CD14-positive monocyte (primary cell): ENCODE measurements around the gene CMTM5. TPM values are rescaled to one million over a fixed set of nuclear protein-coding genes. Genes with fewer than 3 reads are reported as not detected.
"Not testable (repeated sequence)": the region's sequence is repeated elsewhere in the genome, so short reads cannot be mapped to it uniquely, and the experiment has no call there.

Experiments
- DNase-seq, 3 donors: peaks; one replicate each; pipeline ENCODE4 v3.0.0-alpha.2; 2011 to 2022
- H2AFZ ChIP-seq: 2 replicates; pipeline ENCODE4 v1.6.0; 2012; ENCODE audit warnings: mild to moderate bottlenecking, low read depth, low read length, inconsistent platforms; ENCODE audit not compliant: insufficient read depth, poor library complexity, severe bottlenecking
- H3K27ac ChIP-seq, 2 donors: 1 replicate in 1 of 2; 2 replicates in 1 of 2; pipeline ENCODE4 v1.5.1; 2012 to 2013; ENCODE audit warnings: low read length in 2 of 2, control low read depth in 1 of 2, inconsistent platforms in 1 of 2, low read depth in 1 of 2, mild to moderate bottlenecking in 1 of 2
- H3K27me3 ChIP-seq, 2 donors: one replicate each; pipeline versions ENCODE4 v1.6.0 to v1.6.1; 2011 to 2013; ENCODE audit warnings: low read length in 2 of 2; ENCODE audit not compliant: control insufficient read depth in 2 of 2, insufficient read depth in 2 of 2
- H3K36me3 ChIP-seq, 2 donors: replicated peaks in 1 of 2; 1 replicate in 1 of 2; 2 replicates in 1 of 2; pipeline versions ENCODE4 v1.5.1 to v1.6.1; 2012 to 2013; ENCODE audit warnings: low read length in 2 of 2, control low read depth in 1 of 2, inconsistent platforms in 1 of 2, mild to moderate bottlenecking in 1 of 2; ENCODE audit not compliant: insufficient read depth in 2 of 2, control insufficient read depth in 1 of 2
- H3K4me1 ChIP-seq, 2 donors: 1 replicate in 1 of 2; 2 replicates in 1 of 2; pipeline versions ENCODE4 v1.5.1 to v1.6.1; 2012 to 2013; ENCODE audit warnings: low read length in 2 of 2, control low read depth in 1 of 2, inconsistent platforms in 1 of 2, mild to moderate bottlenecking in 1 of 2, moderate library complexity in 1 of 2; ENCODE audit not compliant: insufficient read depth in 2 of 2, control insufficient read depth in 1 of 2
- H3K4me2 ChIP-seq: replicated peaks from 2 replicates; pipeline ENCODE3; 2012; ENCODE audit warnings: low read length, moderate library complexity, mild to moderate bottlenecking; ENCODE audit not compliant: poor library complexity, severe bottlenecking; ENCODE audit errors: extremely low read depth
- H3K4me3 ChIP-seq, 3 experiments: fragments of 200-600 bp in 1 of 3; sonication (generic) in 1 of 3; replicated peaks in 1 of 3; 1 replicate in 2 of 3; 2 replicates in 1 of 3; pipeline ENCODE4 v1.5.1; 2011 to 2013; ENCODE audit warnings: low read length in 3 of 3, mild to moderate bottlenecking in 3 of 3, control low read depth in 2 of 3, low read depth in 2 of 3, inconsistent platforms in 1 of 3, moderate library complexity in 1 of 3
- H3K79me2 ChIP-seq: 2 replicates; pipeline ENCODE4 v1.6.0; 2012; ENCODE audit warnings: mild to moderate bottlenecking, control low read depth, inconsistent platforms, low read length, moderate library complexity; ENCODE audit not compliant: insufficient read depth
- H3K9ac ChIP-seq: 2 replicates; pipeline ENCODE4 v1.6.0; 2017; ENCODE audit warnings: low read length, mild to moderate bottlenecking; ENCODE audit not compliant: insufficient read depth, poor library complexity, severe bottlenecking
- H3K9me3 ChIP-seq, 2 donors: replicated peaks in 1 of 2; 1 replicate in 1 of 2; 2 replicates in 1 of 2; pipeline versions ENCODE4 v1.5.1 to v1.6.1; 2012 to 2013; ENCODE audit warnings: low read length in 2 of 2, control low read depth in 1 of 2; ENCODE audit not compliant: control insufficient read depth in 1 of 2, insufficient read depth in 1 of 2
- H4K20me1 ChIP-seq: 2 replicates; pipeline ENCODE4 v1.6.0; 2012; ENCODE audit warnings: mild to moderate bottlenecking, low read length, control low read depth, moderate library complexity; ENCODE audit not compliant: insufficient read depth
- H3K27ac Mint-ChIP-seq, 7 donors: one replicate each; pipeline ENCODE4 v1.8.0; 2020; ENCODE audit warnings: mild to moderate bottlenecking in 7 of 7, mixed read lengths in 7 of 7, moderate library complexity in 6 of 7, inconsistent platforms in 2 of 7
- H3K27me3 Mint-ChIP-seq, 3 donors: one replicate each; pipeline ENCODE4 v1.8.0; 2021 to 2022; ENCODE audit warnings: low read depth in 3 of 3, mild to moderate bottlenecking in 3 of 3, mixed read lengths in 3 of 3, moderate library complexity in 3 of 3, inconsistent platforms in 1 of 3
- H3K36me3 Mint-ChIP-seq, 2 donors: one replicate each; pipeline ENCODE4 v1.8.0; 2020; ENCODE audit warnings: mixed read lengths in 2 of 2, inconsistent platforms in 1 of 2, mild to moderate bottlenecking in 1 of 2
- H3K4me1 Mint-ChIP-seq: one replicate; pipeline ENCODE4 v1.8.0; 2020; ENCODE audit warnings: mild to moderate bottlenecking, mixed read lengths
- H3K4me3 Mint-ChIP-seq, 2 donors: one replicate each; pipeline ENCODE4 v1.8.0; 2020; ENCODE audit warnings: mild to moderate bottlenecking in 2 of 2, mixed read lengths in 2 of 2, moderate library complexity in 1 of 2
- H3K9me3 Mint-ChIP-seq, 7 donors: one replicate each; pipeline ENCODE4 v1.8.0; 2020 to 2022; ENCODE audit warnings: mixed read lengths in 7 of 7, mild to moderate bottlenecking in 6 of 7, moderate library complexity in 6 of 7, inconsistent platforms in 2 of 7
- CTCF ChIP-seq: fragments of 200-600 bp; IDR thresholded peaks from one replicate; pipeline ENCODE4 v1.8.0; 2022; ENCODE audit warnings: antibody characterized with exemption, mild to moderate bottlenecking
- WGBS: methylation state at CpG from one replicate; pipeline ENCODE4 v1.1.5; 2013; ENCODE audit warnings: missing lambda C conversion rate; ENCODE audit not compliant: insufficient coverage; 5-methylcytosine and 5-hydroxymethylcytosine counted together
- intact Hi-C, 2 donors: fragments of 100-400 bp; cut with micrococcal nuclease; formaldehyde crosslinking; loops; one replicate each; pipeline versions ENCODE4 v1.15.0 to v1.15.1; 2023
- polyA plus RNA-seq, 3 donors: library from polyadenylated mRNA; depleted of rRNA in 1 of 3; unstranded in 2 of 3; stranded (reverse) in 1 of 3; fragments of 300-500 nt in 2 of 3; fragments of >200 nt in 1 of 3; fragmentation: Illumina TruSeq in 2 of 3; gene quantifications; 1 replicate in 2 of 3; 2 replicates in 1 of 3; pipeline ENCODE4 v1.2.3, GENCODE V29; 2012 to 2021

The CMTM5 gene
- polyA plus RNA-seq, 3 donors: 0.93 to 1.1 TPM; not detected in 1

GRCh38 chr14:23385642-23386265 is 8.9 kb downstream of the CMTM5 start:
- Mint-ChIP-seq H3K27me3 (peaks cover 3 to 13% (median 12%) of the 10 kb centered on the region in 3 donors), H3K4me1 (no peaks in the 10 kb centered on the region), H3K4me3 (no peak overlapping the region), H3K9me3 (peaks cover 0 to 1% (median 0%) of the 10 kb centered on the region in 7 donors), H3K27ac (no peak overlapping the region), H3K36me3 (no peaks in the 10 kb centered on the region)
- H2AFZ ChIP-seq: no peak overlapping the region
- no peaks in the 10 kb centered on the region for H3K36me3 ChIP-seq
- no peak overlapping the region for H3K4me2 ChIP-seq
- H3K9me3 ChIP-seq: no peaks in the 10 kb centered on the region
- no peak for TF ChIP-seq CTCF
- no peaks in the 10 kb centered on the region for H3K79me2 ChIP-seq
- no peaks in the 10 kb centered on the region for H4K20me1 ChIP-seq
- no peak overlapping the region for H3K9ac ChIP-seq
- H3K4me1 ChIP-seq: no peaks in the 10 kb centered on the region
- no peak overlapping the region for H3K4me3 ChIP-seq
- 97% methylated on average over 15 of the region's 18 CpGs for WGBS
- intact Hi-C loops: no loop called here
- H3K27ac ChIP-seq: no peak overlapping the region
- H3K27me3 ChIP-seq: no peaks in the 10 kb centered on the region
- DNase-seq: no peak

GRCh38 chr14:23386266-23386657 is 9.4 kb downstream of the CMTM5 start:
- intact Hi-C loops, H3K9me3 ChIP-seq, H3K4me2 ChIP-seq, DNase-seq, H4K20me1 ChIP-seq, H2AFZ ChIP-seq, H3K4me3 ChIP-seq, H3K9ac ChIP-seq, H3K4me1 Mint-ChIP-seq, H3K27ac ChIP-seq, H3K4me3 Mint-ChIP-seq, H3K4me1 ChIP-seq, H3K79me2 ChIP-seq, H3K27ac Mint-ChIP-seq, H3K36me3 Mint-ChIP-seq, H3K9me3 Mint-ChIP-seq, H3K27me3 ChIP-seq, H3K36me3 ChIP-seq: not testable (repeated sequence)
- 95% methylated on average over 7 of the region's 17 CpGs for WGBS
- peaks cover 3 to 13% (median 8%) of the 10 kb centered on the region in 3 donors for H3K27me3 Mint-ChIP-seq
